HG03280 (cell line): ENCODE measurements around the gene NUDT1.

Source experiments
- ATAC-seq: cut with Tn5 transposase; IDR thresholded peaks from one replicate; pipeline ENCODE4 v1.9.1; 2021; ENCODE audit warnings: mild to moderate bottlenecking, moderate library complexity; ENCODE audit not compliant: unreplicated experiment

Gene NUDT1

DNA sequence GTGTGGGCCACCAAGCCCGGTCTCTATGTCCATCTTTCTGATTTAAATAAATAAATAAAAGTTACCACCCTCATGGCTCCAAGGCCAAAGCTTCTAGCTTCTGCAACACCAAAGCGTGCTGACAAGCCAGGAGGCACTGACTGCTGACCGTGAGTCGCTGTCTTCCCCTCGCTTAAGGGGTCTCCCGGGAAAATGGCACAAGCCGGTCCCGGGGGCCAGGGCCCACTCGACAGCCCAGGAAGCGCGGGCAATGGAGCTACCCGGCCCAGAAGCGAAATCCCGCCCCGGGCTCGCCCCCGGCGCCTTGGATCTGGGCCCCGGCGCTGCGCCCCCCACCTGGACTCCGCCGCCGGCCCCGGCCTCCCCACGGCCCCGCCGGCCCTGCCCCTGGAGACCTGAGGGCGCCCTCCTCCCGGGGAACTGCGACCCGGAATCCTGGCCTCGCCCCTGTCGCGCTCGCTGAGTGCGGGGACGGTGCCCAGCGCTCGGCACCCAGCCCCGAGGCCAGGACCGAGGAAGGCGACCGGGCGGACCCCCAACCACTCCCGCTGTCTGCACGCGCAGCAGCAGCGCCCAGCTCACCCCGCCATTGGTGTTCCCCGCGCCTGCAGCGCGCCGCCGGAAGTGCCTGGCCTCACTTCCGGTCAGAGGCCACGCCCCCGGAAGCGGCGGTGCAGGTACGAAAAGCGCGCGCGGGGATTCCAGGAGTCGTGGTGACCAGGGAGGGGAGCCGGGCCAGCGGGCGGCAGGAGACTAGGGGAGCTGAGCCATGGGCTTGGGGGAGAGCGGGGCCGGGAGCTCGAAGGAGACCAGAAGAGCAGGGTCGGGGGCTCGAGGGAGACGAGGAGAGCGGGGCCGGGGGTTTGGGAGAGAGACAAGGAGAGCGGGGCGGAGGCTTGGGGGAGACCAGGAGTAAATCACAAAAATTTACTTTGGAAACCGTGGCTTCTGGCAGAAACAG is at the start of gene NUDT1, which contains the start of gene MRM2:
Gene NUDT1, plus strand, starts transcription at position 647 of the 961 bp plus-strand sequence. CDS start 2,349 bp downstream, outside the sequence.
Gene MRM2, minus strand, starts transcription at position 626 of the 961 bp plus-strand sequence. Its CDS starts 36 bp downstream, at position 590.
- ATAC-seq, result peak; percentile 74

DNA sequence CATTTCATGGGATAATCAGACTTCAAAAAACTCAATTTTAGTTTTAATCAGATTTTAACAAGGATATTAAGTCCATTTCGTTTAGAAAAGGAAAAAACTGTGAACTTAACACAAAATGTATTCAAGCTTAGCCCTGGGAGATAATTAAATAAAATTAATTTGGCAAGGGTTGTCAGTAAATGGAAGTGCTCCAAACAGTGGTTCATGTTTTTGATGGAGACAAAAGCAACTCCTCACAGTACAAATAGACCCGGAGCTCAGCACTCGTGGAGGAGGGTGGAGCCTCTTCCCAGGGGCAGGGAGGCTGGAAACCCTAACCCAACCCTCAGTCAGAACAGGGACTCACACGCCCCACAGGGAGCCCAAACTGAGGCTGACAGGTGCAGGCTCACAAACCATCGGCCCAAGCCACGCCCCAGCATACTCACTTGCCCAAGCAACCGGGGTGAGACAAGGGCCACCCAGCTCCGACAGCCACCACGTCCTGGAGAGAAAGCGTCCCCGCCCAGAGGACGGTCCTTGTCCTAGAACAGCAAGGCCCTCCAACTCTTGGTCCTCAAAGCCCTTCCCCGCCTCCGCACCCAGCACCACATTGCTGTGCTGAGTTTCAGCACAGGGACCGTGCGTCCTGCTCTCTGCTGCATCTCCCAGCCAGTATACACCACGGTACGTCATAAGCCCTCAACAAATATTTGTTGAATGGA is 49.0 kb upstream of the NUDT1 start:
- no peak for ATAC-seq

DNA sequence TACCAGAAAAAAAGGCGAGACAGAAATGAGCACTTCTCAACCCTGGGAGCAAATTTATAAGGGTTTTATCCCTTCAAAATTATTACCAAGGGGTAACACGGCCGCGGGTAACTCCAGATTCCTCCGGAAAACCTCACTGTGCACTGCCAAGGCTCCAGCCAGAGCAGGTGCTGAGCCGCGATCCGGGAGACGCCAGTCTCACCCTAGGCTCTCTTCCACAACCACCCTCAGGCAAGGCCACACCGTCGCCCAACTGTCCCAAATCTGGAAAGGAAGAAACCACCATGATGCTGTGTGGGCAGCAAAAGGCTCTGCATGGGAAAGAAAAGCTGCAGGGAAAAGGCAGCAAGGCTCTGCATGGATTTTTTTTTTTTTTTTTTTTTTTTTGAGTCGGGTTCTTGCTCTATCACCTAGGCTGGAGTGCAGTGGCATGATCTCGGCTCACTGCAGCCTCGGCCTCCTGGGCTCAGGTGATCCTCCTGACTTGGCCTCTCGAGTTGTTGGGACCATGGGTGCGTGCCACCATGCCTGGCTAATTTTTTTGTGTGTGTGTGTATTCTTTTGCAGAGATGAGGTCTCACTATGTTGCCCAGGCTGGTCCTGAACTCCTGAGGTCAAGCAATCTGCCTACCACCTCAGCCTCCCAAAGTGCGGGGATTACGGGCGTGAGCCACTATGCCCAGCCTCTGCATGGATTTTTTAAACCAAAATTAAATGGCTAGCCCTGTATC is 48.3 kb upstream of the NUDT1 start:
- no peak for ATAC-seq

DNA sequence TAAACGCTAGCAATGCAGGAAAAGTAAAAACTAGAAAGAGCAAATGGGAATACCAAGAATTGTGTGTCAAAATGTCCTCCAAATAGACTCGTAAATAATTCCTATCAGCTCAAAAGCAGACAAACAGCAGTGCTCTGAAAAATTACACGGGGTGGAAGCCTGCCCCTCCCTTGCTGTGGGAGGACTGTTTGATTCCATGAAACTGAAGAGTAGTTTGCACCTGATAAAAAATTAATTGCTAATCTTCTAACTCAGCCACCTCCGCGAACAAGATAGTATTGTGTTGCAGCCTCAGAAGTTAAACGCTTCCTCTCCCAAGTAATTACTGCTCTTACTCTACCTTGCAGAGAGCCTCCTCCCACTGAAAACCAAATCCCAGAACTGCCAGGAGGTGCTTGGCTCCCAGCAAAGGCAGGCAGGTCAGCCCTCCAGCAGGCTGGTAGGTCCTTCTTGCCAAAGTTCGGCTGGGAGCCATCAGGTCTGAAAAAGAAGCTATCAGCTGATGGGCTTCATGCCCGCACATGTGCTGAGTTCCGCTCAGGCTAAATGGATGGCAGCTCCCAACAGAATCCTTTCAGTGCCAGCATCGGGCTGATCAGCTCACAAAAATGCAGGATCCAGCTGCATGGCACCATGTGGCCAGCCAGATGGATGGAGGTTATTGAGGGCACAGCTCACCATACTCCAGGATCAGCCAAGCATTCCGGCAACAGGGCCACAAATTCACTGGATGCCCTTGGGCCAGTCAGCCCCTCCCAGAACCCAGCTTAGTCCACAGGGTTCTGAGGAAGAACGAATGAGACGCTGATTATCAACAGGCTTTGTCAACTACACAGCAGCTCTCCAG is 46.4 kb upstream of the NUDT1 start:
- no peak for ATAC-seq

DNA sequence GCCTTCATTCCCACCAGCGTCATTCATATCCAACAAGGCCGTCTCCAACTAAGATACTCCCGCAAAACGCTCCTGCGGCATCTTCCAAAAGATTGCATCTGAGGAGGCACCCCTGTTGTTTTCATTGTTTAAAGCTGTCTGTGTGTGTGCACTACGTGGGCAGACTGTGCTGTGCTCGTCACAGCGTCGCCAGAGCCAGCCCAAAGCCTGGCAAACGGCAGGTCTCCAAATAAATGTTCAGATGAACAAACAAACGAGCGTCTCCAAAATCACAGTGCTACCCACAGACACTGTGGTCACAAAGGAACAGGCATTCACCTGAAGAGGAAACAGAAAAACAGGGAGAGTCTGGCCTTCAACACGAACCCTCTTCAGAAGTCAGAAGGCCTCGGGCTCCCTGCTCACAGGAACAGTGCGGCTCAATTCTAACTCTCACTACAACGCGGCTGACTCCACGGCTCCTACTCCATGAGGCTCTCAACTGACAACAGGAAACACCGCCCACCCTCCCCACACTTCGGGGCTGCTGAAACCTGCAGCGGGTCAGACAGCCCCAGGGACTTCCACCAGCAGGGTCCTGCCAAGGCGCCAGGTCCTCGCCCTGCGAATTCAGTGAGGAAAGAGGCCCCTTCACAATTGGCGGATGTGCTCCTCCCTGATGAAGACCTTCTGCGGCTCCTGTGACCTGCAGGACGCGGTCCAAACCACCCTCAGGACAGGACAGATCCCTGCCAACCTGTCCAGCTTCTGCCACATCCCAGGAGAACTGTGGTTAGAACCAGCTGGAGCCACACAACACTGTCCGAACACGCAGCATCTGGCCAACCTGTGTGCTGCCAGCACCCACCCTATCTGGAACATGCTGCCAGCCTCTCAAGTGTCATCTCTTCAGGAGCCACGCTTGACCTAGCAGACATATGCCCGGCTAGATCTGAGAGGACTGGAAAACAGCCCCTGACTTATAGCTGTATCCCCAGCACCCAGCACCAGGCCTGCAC is 45.3 kb upstream of the NUDT1 start:
- ATAC-seq, result no peak

DNA sequence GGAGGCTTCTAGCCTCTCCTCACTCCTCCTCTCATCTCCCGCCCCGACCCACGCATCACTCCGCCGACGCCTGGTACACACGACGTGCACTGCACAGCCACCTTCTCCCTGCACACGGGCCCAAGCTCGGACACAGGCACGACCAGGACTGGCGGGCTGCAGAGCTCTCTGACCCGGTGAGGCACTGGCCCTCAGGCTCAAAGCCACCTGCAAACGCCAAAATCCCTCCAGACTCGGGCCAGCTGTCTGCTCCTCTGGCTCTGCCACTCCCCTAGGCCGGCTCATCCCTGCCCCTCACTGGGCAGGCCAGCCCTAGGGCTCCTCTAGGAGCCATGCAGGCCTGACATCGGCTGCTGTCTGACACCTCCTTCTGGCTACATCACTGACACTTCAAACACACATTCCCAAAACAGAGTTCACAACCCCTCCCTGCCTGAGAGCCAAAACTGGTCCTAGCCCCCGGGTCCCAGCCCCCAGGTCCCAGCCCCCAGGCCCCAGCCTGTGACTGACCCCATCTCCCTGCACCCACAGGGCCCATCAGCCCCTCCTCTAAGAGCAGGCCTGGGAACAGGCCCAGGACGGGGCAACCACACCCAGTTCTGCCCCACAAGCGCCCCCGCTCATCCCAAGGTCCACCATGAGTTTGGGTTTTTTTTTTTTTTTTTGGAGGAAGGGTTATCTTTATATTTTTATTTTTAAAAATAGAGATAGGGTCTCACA is 44.4 kb upstream of the NUDT1 start:
- no peak for ATAC-seq

DNA sequence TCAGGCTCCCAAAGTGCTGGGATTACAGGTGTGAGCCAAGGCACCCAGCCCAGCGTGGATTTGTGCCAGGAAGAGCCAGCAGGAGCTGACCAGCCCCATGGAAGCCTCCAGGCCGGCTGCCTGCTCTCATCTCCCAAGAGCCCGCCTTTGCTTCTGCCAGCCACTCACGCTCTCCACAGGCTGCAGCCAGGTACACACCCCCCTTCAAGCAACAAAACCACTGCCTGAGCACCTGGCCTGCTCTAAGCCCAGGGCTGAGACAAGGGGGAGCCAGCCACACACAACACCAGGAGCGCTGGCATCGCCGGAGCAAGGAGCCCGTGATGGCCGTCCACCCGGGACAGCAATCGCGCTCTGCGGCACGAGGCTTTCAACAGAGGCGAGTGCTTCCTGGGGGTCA is 43.8 kb upstream of the NUDT1 start:
- ATAC-seq, result no peak

DNA sequence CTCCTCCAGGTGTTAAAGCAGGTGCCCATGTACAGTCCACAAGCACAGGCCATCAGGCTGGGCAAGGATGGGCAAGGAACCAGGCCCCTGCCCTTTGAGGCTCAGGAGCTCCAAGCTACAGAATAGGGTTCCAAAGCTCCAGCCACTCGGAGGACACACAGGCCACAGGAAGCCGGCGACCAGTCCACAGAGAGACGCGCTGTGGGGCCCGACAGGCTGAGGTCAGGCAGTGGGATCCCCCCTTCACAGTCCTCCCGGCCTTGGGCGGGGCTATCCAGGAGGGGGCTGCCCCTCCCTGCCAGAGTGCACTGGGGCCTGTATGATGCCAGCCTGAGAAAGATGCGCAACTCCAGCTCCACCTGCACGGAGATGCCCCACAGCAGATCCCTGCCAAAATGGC is 43.3 kb upstream of the NUDT1 start:
- no peak for ATAC-seq

DNA sequence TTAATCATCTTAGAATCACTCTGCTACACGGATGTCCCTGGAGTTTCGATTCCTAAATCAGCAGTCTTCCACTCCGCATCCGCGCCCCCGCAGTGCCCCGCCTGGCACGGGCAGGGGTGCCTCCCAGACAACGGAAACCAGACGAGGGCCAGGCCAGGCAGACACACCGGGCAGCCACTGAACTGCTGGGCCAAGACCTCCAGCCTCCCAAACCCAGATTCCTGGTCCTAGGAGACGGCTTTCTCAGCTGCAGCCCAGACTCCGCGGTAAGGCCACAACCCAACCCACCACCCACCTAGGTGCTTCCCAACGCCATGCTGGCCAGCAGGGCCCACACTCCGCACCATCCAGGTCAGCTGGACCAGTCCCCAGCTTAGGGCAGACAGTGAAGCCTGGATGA is 42.5 kb upstream of the NUDT1 start:
- ATAC-seq, result no peak

DNA sequence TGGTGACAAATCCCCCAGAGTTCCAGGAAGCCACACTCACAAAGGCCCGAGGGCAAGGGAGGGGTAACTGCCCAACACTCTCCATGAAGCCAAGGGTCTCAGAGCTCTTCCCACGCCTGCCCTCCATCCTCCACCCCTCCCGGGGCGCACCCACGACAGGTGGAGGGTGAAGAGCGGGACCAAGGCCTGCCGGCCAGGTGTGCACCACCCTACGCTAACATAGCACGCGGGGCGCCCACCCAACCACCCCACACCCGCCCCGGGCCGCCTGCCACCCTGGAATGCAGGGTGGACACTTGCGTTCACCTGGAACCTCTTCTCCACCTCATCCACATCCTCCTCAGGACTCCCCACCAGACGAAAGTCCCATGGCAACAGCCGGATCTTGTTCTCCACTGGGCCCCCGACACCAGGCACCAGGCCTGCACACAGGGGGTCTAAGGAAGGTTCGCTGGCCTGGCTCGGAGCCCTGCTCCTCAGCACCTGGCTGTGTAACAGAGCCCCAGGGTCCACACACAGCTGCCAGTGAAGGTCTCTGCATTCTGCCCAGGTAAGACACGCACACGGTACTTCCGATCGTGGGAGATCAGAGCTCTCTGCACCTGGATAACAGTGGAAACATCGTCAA is 42.0 kb upstream of the NUDT1 start:
- no peak for ATAC-seq

DNA sequence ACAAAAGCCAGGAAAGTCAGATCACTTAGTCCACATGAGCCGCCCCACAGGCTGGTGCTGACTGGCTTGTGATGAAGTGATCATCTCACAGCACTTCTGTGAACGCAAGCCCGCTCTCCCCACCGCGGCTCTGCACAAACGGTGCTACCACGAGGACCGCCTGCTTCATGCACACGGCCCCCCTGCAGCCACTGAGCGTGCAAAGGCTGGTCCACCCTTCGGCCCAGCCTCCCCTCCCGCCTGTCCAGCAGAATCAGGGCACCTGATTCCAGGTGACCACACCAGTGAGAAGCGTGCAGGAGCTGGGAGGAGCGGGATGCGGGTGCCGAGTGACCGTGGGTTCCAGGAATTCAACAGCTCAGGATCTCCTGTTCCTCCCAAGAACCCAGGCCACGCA is 41.4 kb upstream of the NUDT1 start:
- ATAC-seq, result no peak

DNA sequence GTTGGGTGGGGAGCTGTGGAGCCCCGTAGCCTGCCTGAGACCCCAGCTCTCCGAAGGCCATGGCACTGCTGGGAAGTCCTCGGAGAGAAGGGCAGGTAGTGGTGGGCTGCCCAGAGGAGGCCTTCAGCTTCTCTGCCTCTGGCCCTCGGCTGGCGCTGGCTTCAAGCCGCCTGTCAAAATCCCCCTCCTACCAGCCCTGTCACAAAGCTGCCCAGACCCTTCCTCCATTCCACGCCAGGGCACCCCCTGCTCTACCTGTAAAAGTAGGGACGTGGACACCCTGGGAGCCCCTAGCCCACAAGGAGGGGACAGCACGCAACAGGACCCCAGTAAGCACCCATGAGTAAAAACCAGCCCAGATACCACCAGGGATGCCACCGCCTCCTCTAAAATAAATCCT is 40.9 kb upstream of the NUDT1 start:
- no peak for ATAC-seq

DNA sequence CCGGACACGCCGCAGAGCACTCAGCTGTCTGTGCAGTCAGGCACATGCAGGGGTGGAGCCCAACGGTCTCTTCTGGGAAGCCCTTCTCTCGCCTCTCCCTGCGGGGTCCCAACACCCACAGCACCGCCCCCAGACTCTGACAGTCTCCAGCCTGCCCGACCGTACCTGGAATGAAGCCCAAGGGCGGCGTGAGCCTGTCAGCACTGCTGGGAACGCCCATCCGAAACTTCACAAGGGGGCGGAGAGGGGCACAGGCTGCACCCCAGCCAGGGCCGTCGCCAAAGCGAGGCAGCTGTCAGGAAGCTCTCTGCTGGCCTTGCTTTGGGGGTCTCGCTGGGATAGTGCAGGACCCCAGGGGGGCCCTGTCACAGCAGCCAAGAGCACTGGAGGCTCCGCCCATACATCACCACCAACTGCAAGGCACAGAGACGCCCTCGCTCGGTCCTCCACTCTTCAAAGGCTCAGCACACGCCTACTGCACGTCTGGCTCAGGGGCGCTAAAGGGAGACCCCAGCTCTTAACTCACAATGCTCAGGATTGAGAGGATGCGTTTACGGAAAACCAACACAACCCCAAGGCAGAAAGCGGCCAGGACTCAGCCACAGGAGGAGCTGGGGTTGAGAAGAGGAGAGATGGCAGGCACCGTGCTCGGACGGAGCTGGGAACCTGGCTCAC is 40.2 kb upstream of the NUDT1 start:
- no peak for ATAC-seq

DNA sequence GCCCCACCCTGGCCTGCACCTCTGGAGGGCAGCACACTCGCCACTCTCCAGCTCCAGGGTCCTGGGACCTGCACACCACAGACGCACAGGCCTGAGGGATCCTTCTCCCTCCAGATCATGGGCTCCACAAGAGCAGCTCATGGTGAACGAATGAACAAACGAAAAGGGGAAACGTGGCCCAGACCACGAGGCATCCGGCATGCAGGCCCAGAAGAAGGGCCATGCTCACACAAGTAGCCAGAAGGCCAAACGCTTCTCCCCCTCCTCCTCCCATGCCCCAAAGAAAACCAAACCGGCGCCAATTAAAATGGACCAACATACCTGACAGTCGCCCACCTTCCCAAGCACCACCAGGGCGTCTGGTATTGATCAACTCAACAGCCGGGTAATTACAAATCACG is 39.7 kb upstream of the NUDT1 start:
- ATAC-seq, result no peak

DNA sequence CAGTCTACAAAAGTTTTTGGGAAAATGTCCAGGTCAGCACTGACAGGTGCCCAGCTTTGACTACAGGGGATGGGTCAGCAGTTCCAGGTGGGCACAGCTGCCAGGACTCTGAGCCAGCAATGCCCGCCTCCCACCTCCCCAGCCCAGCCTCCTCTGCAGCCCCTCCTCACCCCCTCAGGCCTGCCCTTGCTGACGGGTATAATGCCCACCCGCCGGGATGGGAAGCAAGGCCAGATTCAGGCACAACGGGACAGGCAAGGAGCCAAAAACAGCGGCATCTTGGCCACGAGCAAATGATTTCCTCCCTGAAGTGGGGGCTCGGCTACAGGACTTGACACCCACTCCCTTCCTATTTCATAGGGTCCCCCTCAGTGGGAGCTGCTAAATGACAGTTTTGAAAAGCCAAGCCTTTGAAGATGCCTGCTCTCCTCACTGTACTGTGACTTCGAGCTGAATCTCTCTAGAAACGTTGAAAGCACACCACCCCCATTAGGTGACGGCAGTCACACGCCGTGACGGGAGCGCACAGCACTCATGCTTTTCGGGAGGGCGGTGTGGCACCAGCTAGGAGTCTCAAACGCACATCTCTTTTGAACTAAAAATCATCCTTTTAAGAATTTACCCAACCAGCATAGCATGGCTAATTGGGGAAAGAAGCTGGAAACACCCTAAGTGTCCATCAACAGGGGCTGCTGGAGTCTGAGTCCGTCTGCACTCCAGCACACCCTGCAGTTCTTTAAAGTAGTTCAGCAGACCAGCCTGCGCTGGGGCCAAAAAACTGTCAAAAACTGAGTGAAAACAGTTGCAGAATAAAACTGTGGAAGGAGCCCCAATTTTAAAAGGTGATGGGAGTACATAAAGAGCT is 38.9 kb upstream of the NUDT1 start:
- ATAC-seq, result no peak

DNA sequence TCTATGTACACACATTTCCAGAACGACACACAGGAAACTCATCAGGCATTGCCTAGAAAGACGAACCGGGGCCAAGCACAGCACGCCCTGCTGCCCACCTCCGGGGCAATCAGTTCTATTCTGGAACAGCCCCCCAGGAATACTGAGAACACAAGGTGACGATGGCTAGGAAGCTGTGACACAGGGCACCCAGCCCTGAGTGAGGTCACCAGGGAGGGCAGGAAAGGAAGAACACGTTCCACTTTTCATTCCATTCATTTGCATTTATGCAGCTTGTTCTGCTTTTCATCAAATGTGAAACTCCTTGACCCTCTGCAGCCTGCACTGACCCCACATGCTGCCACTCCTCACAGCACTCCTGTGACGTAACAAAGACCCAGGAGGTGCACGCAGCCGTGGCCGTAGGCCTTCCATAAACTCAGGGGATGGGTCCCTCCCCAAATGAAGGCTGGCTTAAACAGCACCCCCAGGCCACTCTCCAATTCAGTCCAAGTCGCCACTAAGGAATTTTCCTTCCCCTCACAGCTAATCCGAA is 38.2 kb upstream of the NUDT1 start:
- ATAC-seq, result no peak
